ENCODE results near the gene RBMS3. TPM values are rescaled to one million over a fixed set of nuclear protein-coding genes. Genes with fewer than 3 reads are reported as not detected.
"Not testable (repeated sequence)": the region's sequence is repeated elsewhere in the genome, so short reads cannot be mapped to it uniquely, and the experiment has no call there.

RBMS3 gene
- total RNA-seq, 2 donors from 2014 or later, result 87.1 to 109 TPM

- intact Hi-C loops (cut with DNase I); DNase-seq (ENCODE audit: low spot score): not testable (repeated sequence)
These were observed 79.4 kb downstream of the RBMS3 start for GRCh38 chr3:29360289-29360688.

DNA sequence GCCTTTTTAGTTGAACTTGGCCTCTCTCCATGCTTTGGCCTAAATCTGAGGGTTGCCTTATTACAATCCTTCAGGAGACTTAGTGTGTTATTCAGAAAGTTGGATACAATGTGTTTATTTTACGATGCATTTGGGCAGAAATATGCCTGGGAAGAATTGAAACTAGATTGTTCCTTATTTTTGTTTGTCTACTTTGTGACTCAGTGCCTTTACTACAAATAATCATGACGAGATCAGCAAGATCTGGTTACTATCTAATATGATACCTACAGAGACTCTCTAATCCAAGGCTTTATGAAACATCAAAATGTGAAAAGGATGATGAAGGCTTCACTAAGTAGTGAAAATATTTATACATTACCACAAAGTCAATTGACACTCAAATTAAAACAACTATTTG is 82.2 kb downstream of the RBMS3 start:
- intact Hi-C loops (cut with DNase I), result no loop called here
- no peak for DNase-seq (ENCODE audit: low spot score)

DNA sequence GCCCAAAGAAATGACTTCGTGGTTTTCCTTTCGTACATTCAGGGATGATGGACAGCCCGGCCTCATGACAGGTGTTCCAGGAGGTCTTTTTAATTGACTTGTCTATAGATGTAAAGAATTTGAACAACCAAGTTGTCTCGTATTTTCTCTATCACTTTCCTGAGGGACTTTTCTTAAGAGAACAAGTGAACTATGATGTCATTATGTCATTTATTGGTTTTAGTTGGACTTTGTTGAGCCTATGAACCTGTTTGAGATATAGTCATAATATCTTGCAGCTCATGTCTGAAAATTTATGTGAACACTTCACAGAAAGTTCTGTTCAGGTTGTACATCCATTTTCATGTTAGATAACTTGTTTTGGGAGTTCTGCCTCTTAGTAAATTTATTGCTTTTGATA is 89.2 kb downstream of the RBMS3 start:
- intact Hi-C loops (cut with DNase I), result no loop called here
- no peak for DNase-seq (ENCODE audit: low spot score)

DNA sequence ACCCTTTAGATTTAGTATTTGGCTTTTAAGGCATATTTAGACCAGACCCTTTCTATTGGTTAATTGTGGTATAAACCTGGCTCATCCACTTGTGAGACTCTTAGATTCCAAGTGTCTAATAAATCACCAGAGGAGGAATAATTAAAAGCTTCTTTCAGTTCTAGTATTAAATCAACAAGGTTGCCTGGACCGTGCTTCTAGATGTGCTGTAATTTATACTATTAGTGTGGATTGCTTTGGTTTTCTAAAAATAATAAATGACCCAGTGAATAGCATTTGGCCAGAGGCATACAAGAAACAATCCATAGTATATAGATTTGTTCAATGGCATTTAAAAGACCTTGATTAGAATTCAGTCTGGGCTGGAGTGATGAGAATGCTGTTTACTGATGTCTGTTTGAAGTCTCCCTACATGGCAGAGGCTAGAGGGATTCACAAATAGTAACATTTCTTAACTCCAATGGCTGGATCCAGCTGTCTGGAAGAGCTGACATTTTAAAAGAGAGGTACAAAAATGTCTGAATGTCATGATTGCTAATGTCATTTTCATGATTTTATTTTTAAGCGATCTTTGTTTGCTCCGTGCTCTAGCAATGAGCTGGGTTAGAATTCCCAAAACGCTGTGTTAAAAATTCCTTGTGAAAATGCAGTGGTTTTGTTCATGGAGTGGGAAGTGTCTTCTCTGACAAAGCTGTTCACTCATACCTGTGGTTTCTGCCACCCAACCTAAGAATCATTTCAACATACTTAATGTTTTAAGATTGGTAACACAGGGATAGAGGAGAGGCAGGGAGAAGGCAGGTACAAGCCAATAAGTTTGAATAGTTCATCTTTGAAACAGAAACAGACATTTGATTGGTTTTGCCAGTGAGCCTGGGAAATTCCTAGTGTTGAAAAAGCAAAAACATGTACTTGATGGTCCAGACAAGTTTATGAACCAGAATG is 89.9 kb downstream of the RBMS3 start:
- intact Hi-C loops (cut with DNase I), result no loop called here
- DNase-seq (ENCODE audit: low spot score), result no peak

DNA sequence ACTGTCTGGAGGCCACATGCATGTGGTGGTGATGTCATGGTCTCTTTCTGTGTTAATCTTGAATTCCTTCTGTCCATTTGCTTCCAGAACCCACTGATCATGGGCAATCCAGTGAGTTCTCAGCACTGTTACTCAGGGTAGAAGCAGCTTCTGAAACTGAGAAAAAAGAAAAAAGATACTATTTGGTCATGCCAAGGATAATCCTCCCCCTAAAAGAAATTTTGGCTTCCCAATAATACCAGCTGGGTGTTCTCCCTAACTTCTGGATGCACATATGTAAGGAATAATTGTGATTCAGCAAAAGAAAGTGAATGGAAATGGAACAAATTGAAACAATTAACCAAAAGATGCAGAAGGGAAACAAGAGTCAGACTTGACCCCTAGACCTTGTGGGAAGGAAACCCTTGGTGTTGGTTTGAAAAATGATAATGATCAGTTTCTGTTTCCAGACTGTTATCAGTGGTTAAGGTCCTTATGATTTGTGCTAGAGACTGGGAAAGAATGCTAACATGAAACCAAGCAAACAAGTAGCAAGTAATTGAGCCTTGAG is 92.3 kb downstream of the RBMS3 start:
- intact Hi-C loops (cut with DNase I), result no loop called here
- DNase-seq (ENCODE audit: low spot score), result no peak

GRCh38 chr3:29374226-29374625 is 93.4 kb downstream of the RBMS3 start:
- no peak for DNase-seq (ENCODE audit: low spot score)
- intact Hi-C loops (cut with DNase I), result no loop called here

GRCh38 chr3:29379097-29379496 is 98.2 kb downstream of the RBMS3 start:
- DNase-seq (ENCODE audit: low spot score), result no peak
- intact Hi-C loops (cut with DNase I), result no loop called here

- intact Hi-C loops (cut with DNase I), result no loop called here
- DNase-seq (ENCODE audit: low spot score), result no peak
These were observed 100.7 kb downstream of the RBMS3 start for GRCh38 chr3:29381595-29381994.

GRCh38 chr3:29382409-29382808 is 101.5 kb downstream of the RBMS3 start:
- no peak for DNase-seq (ENCODE audit: low spot score)
- intact Hi-C loops (cut with DNase I), result no loop called here

DNA sequence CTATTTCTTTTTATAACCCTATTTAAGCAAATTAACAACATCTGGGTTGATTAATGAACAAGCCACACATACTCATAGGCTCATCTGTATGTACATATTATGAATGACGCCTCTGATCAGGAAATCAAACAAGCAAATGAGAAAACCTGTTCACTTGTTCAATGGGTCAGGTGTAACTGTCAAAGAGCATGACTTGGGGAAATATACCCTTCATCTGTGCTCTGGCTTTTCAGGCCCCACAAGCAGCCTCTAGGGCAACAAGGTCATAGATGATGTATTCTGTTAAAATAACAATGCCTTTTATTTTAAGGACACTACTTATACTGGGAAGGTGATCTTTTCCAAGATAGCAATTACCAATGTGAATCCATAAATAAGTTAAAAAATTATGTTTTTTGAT is 102.0 kb downstream of the RBMS3 start:
- DNase-seq (ENCODE audit: low spot score), result no peak
- intact Hi-C loops (cut with DNase I), result no loop called here

DNA sequence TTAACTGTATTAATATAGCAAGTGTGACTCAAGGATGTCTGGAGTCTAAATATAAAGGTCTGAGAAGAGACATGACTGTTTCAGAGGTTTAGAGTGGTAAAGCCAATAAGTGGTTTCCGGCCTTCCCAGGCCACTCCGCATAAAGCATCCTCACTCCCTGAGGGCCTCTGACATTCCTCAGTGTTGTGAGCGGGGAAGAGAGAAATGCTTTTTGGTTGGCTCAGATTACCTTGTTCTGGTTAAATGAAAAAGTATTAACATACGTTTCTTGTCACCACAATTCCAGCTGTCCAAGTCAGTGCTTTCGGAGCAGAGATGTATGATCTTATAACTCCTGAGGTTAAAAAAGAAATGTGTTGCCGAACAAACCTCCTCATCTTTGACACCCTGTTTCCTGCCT is 103.8 kb downstream of the RBMS3 start:
- DNase-seq (ENCODE audit: low spot score), result peak; percentile 58
- intact Hi-C loops (cut with DNase I), result no loop called here

- no peak for DNase-seq (ENCODE audit: low spot score)
- intact Hi-C loops (cut with DNase I), result no loop called here
These were observed 104.4 kb downstream of the RBMS3 start for GRCh38 chr3:29385046-29385830.

DNA sequence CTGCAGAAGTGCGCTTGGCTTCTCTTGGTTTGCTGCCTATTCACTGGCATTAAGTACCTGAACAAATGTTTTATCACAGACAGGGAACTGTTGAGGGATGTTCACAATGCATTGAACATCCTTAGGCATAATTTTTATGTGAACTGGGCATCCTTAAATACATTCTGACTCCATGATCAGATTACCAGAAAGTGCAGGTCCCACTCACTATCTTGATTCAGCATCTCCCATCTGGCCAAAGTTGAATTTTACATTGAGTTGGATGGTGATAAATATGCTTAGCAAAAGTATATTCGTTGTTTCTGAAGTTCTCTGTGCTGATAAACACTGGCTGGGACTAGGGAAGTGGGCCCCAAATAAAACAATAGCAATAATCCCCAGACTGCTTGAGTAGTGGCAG is 108.5 kb downstream of the RBMS3 start:
- no peak for DNase-seq (ENCODE audit: low spot score)
- intact Hi-C loops (cut with DNase I), result no loop called here

- intact Hi-C loops (cut with DNase I), result no loop called here
- DNase-seq (ENCODE audit: low spot score), result no peak
These were observed 111.9 kb downstream of the RBMS3 start for GRCh38 chr3:29392625-29393388.

DNA sequence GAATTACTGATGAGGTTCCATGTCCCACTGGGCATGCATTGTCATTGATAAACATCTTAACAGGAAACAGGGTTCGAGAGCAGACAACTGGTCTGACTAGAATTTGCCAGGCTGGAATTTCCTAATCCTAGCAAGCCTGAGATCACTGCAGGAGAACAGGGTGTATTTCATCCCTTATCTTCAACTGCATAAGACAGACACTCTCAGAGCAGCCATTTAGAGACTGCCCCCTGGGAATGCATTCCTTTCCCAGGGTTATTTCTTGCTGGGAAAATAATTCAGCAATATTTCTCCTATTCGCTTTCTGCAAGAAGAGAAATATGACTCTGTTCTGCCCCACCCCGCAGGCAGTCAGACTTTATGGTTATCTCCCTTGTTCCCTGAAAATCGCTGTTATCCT is 113.1 kb downstream of the RBMS3 start:
- intact Hi-C loops (cut with DNase I); DNase-seq (ENCODE audit: low spot score): not testable (repeated sequence)

GRCh38 chr3:29397406-29397805 is 116.5 kb downstream of the RBMS3 start:
- intact Hi-C loops (cut with DNase I), result no loop called here
- DNase-seq (ENCODE audit: low spot score), result no peak

DNA sequence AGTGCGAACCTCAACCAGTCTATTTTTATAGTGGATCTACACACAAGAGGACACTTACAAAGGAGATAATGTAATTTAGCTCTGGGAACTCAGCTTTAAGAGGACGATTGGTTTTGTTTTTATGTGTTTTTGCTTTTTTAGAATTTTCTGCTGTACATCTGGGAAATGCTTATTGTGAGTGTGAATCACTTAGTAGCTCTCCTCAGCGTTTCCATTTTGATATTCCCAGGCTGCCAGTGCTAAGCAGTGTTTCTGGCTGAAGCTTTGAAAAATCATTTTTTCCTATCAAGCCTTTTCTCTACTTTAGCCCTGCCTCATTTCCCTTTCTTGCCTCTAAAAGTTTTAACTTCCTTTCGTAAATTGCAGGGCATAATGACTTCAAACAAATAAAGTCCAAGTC is 117.9 kb downstream of the RBMS3 start:
- intact Hi-C loops (cut with DNase I), result no loop called here
- DNase-seq (ENCODE audit: low spot score), result no peak

- DNase-seq (ENCODE audit: low spot score), result no peak
- intact Hi-C loops (cut with DNase I), result loop anchor here in 1 of 2 donors (2.0 kb wide), 1 partner anchor 18 kb away; no protein-coding TSS in a partner anchor
These were observed 125.5 kb downstream of the RBMS3 start for GRCh38 chr3:29406291-29406832.

DNA sequence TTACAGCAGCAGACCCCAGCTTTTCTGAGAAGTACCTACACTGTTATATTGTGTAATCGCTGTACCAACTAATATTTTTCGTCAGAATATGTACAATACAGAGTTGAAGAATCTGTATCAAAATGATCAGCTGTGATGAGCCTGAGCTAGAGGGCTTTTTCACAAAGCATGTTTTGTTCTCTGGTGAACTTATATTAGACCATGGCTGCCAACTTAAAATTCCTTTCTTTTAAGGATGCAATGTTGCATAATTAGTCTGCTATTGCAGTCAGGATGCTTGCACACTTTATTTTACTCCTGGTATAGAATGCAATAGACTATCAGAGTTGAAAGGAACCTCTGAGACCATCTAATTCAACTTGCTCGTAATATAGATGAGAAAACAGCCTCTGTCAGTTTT is 127.8 kb downstream of the RBMS3 start:
- intact Hi-C loops (cut with DNase I), result no loop called here
- DNase-seq (ENCODE audit: low spot score), result no peak

Measured in posterior vena cava (tissue), 2 donors.